BJ (cell line): ENCODE data around the gene SND1. TPM values are rescaled to one million over a fixed set of nuclear protein-coding genes. Genes with fewer than 3 reads are reported as not detected.

Source experiments
- CTCF ChIA-PET: fragments of 350-600 bp; formaldehyde crosslinking; extraction: SDS; loops from one replicate; lab custom pipeline; 2021; ENCODE audit warnings: antibody characterized with exemption, inconsistent platforms; lab: Yijun Ruan, JAX
- POLR2A ChIA-PET: fragments of 300-600 bp; sonication (Branson Sonifier 250); formaldehyde crosslinking; extraction: SDS; loops from one replicate; lab custom pipeline; 2021; ENCODE audit warnings: antibody characterized with exemption; lab: Charles Lee
- DNase-seq: peaks from one replicate; pipeline ENCODE4 v3.0.0-alpha.2; 2011; ENCODE audit warnings: low read depth
- H3K27me3 ChIP-seq: 2 replicates; pipeline ENCODE4 v1.6.0; 2011; ENCODE audit warnings: low read length; ENCODE audit not compliant: control insufficient read depth, insufficient read depth
- H3K36me3 ChIP-seq: 2 replicates; pipeline ENCODE4 v1.5.1; 2011; ENCODE audit warnings: low read length; ENCODE audit not compliant: control insufficient read depth, insufficient read depth
- H3K4me3 ChIP-seq: 2 replicates; pipeline ENCODE4 v1.5.1; 2011; ENCODE audit warnings: low read depth, mild to moderate bottlenecking, control low read depth, low read length
- polyA plus RNA-seq: library from polyadenylated mRNA; depleted of rRNA; stranded (reverse); fragments of >200 nt; gene quantifications from 2 replicates; pipeline ENCODE4 v1.2.3, GENCODE V29; 2011
- TF ChIP-seq, protein P1 (sequence below): IDR thresholded peaks from 2 replicates; pipeline ENCODE4 v1.5.1; 2011; ENCODE audit warnings: low read depth, mild to moderate bottlenecking, control low read depth, inconsistent platforms, low read length, moderate library complexity; ENCODE audit not compliant: insufficient read depth

Gene SND1
- polyA plus RNA-seq, 1 experiment = 203 TPM

DNA sequence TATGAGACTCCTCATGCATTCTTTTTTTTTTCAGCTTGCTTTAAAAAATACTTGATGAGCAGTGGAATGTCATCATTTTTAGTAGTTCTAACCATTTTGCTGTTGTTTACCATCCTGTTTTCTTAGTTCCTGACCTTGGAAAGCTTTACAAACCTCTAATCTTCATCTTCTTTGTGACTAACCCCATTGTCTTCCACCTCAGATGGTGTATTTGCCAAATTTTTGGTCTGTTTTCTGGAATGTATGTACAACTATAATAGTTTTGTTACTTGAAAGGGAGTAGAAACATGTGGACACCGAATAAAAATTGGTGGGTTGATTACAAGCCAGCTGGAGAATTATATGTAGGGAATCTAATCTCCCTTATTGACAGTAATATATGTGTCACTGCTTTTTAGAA lies 172.7 kb downstream of the SND1 start:
- Histone ChIP-seq H3K27me3 (no peaks in the 10 kb centered on the region), H3K4me3 (no peak overlapping the region), H3K36me3 (no peaks in the 10 kb centered on the region)
- ChIA-PET POLR2A (no interaction called here), CTCF (no interaction called here)
- no peak for DNase-seq
- TF ChIP-seq, protein P1, sequence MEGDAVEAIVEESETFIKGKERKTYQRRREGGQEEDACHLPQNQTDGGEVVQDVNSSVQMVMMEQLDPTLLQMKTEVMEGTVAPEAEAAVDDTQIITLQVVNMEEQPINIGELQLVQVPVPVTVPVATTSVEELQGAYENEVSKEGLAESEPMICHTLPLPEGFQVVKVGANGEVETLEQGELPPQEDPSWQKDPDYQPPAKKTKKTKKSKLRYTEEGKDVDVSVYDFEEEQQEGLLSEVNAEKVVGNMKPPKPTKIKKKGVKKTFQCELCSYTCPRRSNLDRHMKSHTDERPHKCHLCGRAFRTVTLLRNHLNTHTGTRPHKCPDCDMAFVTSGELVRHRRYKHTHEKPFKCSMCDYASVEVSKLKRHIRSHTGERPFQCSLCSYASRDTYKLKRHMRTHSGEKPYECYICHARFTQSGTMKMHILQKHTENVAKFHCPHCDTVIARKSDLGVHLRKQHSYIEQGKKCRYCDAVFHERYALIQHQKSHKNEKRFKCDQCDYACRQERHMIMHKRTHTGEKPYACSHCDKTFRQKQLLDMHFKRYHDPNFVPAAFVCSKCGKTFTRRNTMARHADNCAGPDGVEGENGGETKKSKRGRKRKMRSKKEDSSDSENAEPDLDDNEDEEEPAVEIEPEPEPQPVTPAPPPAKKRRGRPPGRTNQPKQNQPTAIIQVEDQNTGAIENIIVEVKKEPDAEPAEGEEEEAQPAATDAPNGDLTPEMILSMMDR = no peak

DNA sequence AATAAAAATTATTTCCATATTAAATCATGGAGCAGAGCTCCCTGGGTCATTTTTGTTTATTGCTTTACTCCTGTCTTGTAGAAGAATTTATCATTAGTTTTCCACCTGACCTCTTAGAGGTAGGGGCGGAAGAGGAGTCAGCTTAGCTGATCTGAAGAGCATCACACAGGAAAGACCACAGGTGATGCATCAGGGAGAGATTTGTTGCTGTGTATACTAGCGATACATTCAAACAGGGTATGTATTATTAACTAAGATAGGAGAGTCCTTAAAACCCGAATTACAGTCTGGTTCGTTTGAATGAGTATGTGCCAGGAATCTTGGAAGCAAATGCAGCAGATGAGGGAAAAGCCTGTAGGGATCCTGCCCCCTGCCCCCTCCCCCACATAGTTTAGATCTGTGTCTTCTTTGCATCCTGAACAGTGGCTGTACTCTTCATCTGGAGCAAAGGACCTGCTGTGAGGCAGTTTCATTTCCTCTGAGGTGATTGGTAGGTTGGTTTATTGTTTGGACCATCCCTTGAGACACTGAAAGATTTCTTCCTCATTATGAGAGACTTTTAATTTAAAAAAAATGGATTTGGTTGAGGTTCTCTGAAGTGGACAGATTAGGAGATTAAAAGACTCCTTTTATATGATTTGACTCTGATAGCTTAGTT lies 177.0 kb downstream of the SND1 start:
- POLR2A ChIA-PET = no interaction called here
- DNase-seq = no peak
- H3K36me3 ChIP-seq = no peaks in the 10 kb centered on the region

DNA sequence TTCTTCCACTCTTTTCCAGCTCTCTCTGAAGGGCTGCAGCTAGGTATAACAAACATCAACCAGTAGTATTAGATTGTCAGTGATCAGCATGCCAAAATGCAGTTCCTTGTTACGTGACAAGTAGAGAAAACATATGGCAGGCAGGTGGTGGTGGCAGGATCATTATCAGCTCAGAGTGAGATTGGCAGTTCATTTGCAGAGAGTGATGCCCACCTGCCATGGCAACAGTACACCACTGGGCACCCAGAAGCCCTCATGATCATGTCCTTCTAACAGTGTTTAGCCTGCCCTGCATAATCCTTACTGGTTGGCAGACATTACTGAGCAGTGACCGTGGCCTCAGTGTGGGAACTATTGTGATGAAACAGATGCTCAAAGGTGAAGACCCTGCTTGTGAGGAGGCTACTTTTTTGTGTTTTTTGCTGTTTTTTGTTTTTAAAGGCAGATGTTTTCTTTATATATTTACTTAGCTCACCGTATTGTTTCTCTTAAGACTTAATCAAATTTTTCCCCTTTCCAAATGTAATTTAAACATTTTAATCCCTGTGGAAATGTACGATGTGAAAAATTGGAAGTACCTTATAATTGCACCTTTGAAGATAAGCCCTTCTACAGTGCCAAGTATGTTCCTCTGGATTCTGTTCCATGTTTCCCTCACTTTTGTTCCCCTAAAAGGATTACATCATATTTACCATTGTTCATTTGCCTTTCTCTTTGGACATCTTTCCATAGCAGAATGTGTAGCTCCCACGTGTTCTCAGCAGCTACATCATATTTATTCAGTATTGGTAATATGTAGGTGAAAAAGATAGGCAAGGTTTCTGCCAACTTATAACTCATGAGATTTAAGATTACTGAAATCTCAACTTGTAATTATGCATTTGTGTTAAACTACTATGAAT lies 179.6 kb downstream of the SND1 start:
- POLR2A ChIA-PET = no interaction called here
- no peak for DNase-seq
- CTCF ChIA-PET = interaction anchor here (0.8 kb wide), 1 partner anchor 11 kb away, joined by 3 read pairs; no protein-coding TSS in a partner anchor
- TF ChIP-seq, protein P1 = no peak
- Histone ChIP-seq H3K36me3 (no peaks in the 10 kb centered on the region), H3K4me3 (no peak overlapping the region), H3K27me3 (no peaks in the 10 kb centered on the region)

More for the DNA sequence above, 177.0 kb downstream of the SND1 start:
- TF ChIP-seq, protein P1 = no peak
- H3K27me3 ChIP-seq = no peaks in the 10 kb centered on the region
- CTCF ChIA-PET = no interaction called here
- H3K4me3 ChIP-seq = no peak overlapping the region

DNA sequence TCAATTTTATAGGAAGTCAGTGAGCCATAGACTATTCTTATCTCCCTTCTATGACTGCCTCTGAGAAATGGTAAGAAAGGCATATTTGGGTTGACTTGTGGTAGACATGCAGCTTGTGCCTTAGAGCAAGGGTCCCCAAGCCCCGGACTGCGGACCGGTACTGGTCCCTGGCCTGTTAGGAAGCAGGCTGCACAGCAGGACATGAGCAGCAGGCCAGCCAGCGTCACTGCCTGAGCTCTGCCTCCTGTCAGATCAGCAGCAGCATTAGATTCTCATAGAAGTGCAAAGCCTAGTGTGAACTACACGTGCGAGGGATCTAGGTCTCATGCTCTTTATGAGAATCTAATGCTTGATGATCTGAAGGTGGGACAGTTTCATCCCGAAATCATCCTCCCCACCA lies 180.6 kb downstream of the SND1 start:
- ChIA-PET POLR2A (no interaction called here), CTCF (no interaction called here)
- DNase-seq = no peak
- H3K27me3 ChIP-seq = no peaks in the 10 kb centered on the region
- no peaks in the 10 kb centered on the region for H3K36me3 ChIP-seq
- H3K4me3 ChIP-seq = no peak overlapping the region
- TF ChIP-seq, protein P1 = no peak

- ChIA-PET POLR2A (no interaction called here), CTCF (interaction anchor here (1.4 kb wide), 1 partner anchor 10 kb away, joined by 3 read pairs; no protein-coding TSS in a partner anchor)
- no peaks in the 10 kb centered on the region for H3K27me3 ChIP-seq
- H3K4me3 ChIP-seq = no peak overlapping the region
- H3K36me3 ChIP-seq = no peaks in the 10 kb centered on the region
- DNase-seq = no peak
- TF ChIP-seq, protein P1 = no peak
Measured at GRCh38 chr7:127833641-127834040, 181.6 kb downstream of the SND1 start.
